B cell (primary cell): ENCODE measurements around the gene EXOC1. TPM values are rescaled to one million over a fixed set of nuclear protein-coding genes. Genes with fewer than 3 reads are reported as not detected.

Source experiments
- ATAC-seq: fragments of 200-7000 bp; cut with Tn5 transposase; one replicate; pipeline ENCODE4 v1.10.0; 2021; ENCODE audit warnings: low read depth, mild to moderate bottlenecking, moderate number of reproducible peaks, moderate library complexity
- CTCF ChIA-PET: fragments of 350-600 bp; sonication (Branson Sonifier 250); formaldehyde crosslinking; loops from one replicate; lab custom pipeline; 2021; ENCODE audit warnings: antibody characterized with exemption, inconsistent platforms; lab: Charles Lee
- POLR2A ChIA-PET: fragments of 350-600 bp; sonication (Branson Sonifier 250); formaldehyde crosslinking; loops from one replicate; lab custom pipeline; 2021; ENCODE audit warnings: antibody characterized with exemption; lab: Charles Lee
- DNase-seq: peaks from one replicate; pipeline ENCODE4 v3.0.0; 2013
- H2AFZ ChIP-seq: 2 replicates; pipeline ENCODE4 v1.6.1; 2012; ENCODE audit warnings: mild to moderate bottlenecking, low read depth, low read length; ENCODE audit not compliant: insufficient read depth, poor library complexity, severe bottlenecking
- H3K27ac ChIP-seq, 2 donors: 1 replicate in 1 of 2; 2 replicates in 1 of 2; pipeline ENCODE4 v1.5.1; 2012 to 2013; ENCODE audit warnings: low read length in 2 of 2, mild to moderate bottlenecking in 2 of 2, moderate library complexity in 1 of 2
- H3K27me3 ChIP-seq, 4 experiments: fragments of 200-600 bp in 1 of 4; sonication (generic) in 1 of 4; replicated peaks in 1 of 4; 1 replicate in 2 of 4; 2 replicates in 2 of 4; pipeline versions ENCODE4 v1.6.1 to v1.7.0; 2013 to 2016; ENCODE audit warnings: low read length in 3 of 4, mild to moderate bottlenecking in 2 of 4, mixed read lengths in 1 of 4, moderate library complexity in 1 of 4; ENCODE audit not compliant: insufficient read depth in 4 of 4, control insufficient read depth in 3 of 4; ENCODE audit errors: control extremely low read depth in 1 of 4
- H3K36me3 ChIP-seq, 2 experiments: replicated peaks in 1 of 2; 1 replicate in 1 of 2; 2 replicates in 1 of 2; pipeline versions ENCODE4 v1.6.1 to v1.7.1; 2013; ENCODE audit warnings: low read length in 1 of 2; ENCODE audit not compliant: insufficient read depth in 2 of 2, control insufficient read depth in 1 of 2; ENCODE audit errors: control extremely low read depth in 1 of 2, extremely low read depth in 1 of 2
- H3K4me1 ChIP-seq, 2 donors: fragments of 200-600 bp in 1 of 2; sonication (generic) in 1 of 2; 1 replicate in 1 of 2; 2 replicates in 1 of 2; pipeline versions ENCODE4 v1.5.1 to v1.6.1; 2013 to 2017; ENCODE audit warnings: low read length in 2 of 2; ENCODE audit not compliant: control insufficient read depth in 2 of 2, insufficient read depth in 2 of 2
- H3K4me2 ChIP-seq: replicated peaks from 2 replicates; pipeline ENCODE3; 2012; ENCODE audit warnings: mild to moderate bottlenecking, low read depth, low read length; ENCODE audit not compliant: poor library complexity, severe bottlenecking
- H3K4me3 ChIP-seq, 5 experiments: fragments of 200-600 bp in 1 of 5; sonication (generic) in 1 of 5; 1 replicate in 3 of 5; 2 replicates in 2 of 5; pipeline versions ENCODE4 v1.5.1 to v1.7.0; 2011 to 2016; ENCODE audit warnings: low read length in 4 of 5, mild to moderate bottlenecking in 4 of 5, low read depth in 2 of 5, control low read depth in 1 of 5, moderate library complexity in 1 of 5; ENCODE audit not compliant: insufficient read depth in 1 of 5; ENCODE audit errors: control extremely low read depth in 1 of 5, extremely low read depth in 1 of 5
- H3K79me2 ChIP-seq: fragments of 200-600 bp; sonication (generic); one replicate; pipeline ENCODE4 v1.6.0; 2016; ENCODE audit warnings: low read length; ENCODE audit not compliant: control insufficient read depth, insufficient read depth
- H3K9ac ChIP-seq: fragments of 200-600 bp; sonication (generic); 2 replicates; pipeline ENCODE4 v1.6.1; 2017; ENCODE audit warnings: mild to moderate bottlenecking, low read length, moderate library complexity
- H3K9me3 ChIP-seq, 3 donors: one replicate each; pipeline versions ENCODE4 v1.6.1 to v1.7.1; 2013; ENCODE audit warnings: low read length in 2 of 3; ENCODE audit not compliant: control insufficient read depth in 2 of 3, insufficient read depth in 1 of 3; ENCODE audit errors: control extremely low read depth in 1 of 3
- H4K20me1 ChIP-seq: 2 replicates; pipeline ENCODE4 v1.6.0; 2012; ENCODE audit warnings: mild to moderate bottlenecking, low read length; ENCODE audit not compliant: insufficient read depth, control insufficient read depth, poor library complexity, severe bottlenecking
- H3K27ac Mint-ChIP-seq: one replicate; pipeline ENCODE4 v1.8.0; 2021; ENCODE audit warnings: mixed read lengths
- H3K27me3 Mint-ChIP-seq: one replicate; pipeline ENCODE4 v1.8.0; 2021; ENCODE audit warnings: mixed read lengths
- H3K4me1 Mint-ChIP-seq: one replicate; pipeline ENCODE4 v1.8.0; 2021; ENCODE audit warnings: mixed read lengths
- H3K4me3 Mint-ChIP-seq: one replicate; pipeline ENCODE4 v1.8.0; 2021; ENCODE audit warnings: mixed read lengths
- H3K9me3 Mint-ChIP-seq: one replicate; pipeline ENCODE4 v1.8.0; 2022; ENCODE audit warnings: mixed read lengths; ENCODE audit not compliant: insufficient read depth
- CTCF ChIP-seq: fragments of 200-600 bp; IDR thresholded peaks from one replicate; pipeline ENCODE4 v1.8.0; 2022; ENCODE audit warnings: antibody characterized with exemption, mild to moderate bottlenecking
- EZH2 ChIP-seq: IDR thresholded peaks from 2 replicates; pipeline ENCODE4 v1.6.1; 2012; ENCODE audit warnings: borderline replicate concordance, low read depth, mild to moderate bottlenecking, moderate library complexity, low read length; ENCODE audit not compliant: insufficient read depth, poor library complexity, severe bottlenecking
- WGBS: methylation state at CpG from one replicate; pipeline ENCODE4 v1.1.5; 2013; ENCODE audit warnings: missing lambda C conversion rate; ENCODE audit not compliant: insufficient coverage; 5-methylcytosine and 5-hydroxymethylcytosine counted together
- intact Hi-C: fragments of 100-400 bp; cut with micrococcal nuclease; formaldehyde crosslinking; loops from one replicate; pipeline ENCODE4 v1.10.0; 2022
- polyA plus RNA-seq: library from polyadenylated mRNA; depleted of rRNA; stranded (reverse); fragments of >200 nt; gene quantifications from 2 replicates; pipeline ENCODE4 v1.2.3, GENCODE V29; 2012
- total RNA-seq, 2 donors: library from RNA; stranded (reverse); fragments of 120-200 nt in 1 of 2; gene quantifications; 1 replicate in 1 of 2; 2 replicates in 1 of 2; pipeline versions ENCODE4 v1.2.3 to v1.2.4, GENCODE V29; 2013 to 2022

Gene EXOC1
- total and polyA plus RNA-seq, 2 donors (not counting 1 experiment from before 2014, with no cell fraction given), result 10.0 to 42.5 TPM

GRCh38 chr4:55830048-55830447, 23.4 kb upstream of the EXOC1 start:
- no peaks in the 10 kb centered on the region for H3K36me3 ChIP-seq
- Mint-ChIP-seq H3K27ac (no peak overlapping the region), H3K27me3 (peaks cover 50% of the 10 kb centered on the region), H3K9me3 (peaks cover 3% of the 10 kb centered on the region), H3K4me1 (no peaks in the 10 kb centered on the region), H3K4me3 (no peak overlapping the region)
- H3K27ac ChIP-seq, result no peak overlapping the region
- H3K4me3 ChIP-seq, result no peak overlapping the region
- H3K79me2 ChIP-seq, result no peaks in the 10 kb centered on the region
- H4K20me1 ChIP-seq, result no peaks in the 10 kb centered on the region
- intact Hi-C loops, result no loop called here
- no peak for ATAC-seq
- ChIA-PET POLR2A (no interaction called here), CTCF (no interaction called here)
- DNase-seq, result no peak
- no peaks in the 10 kb centered on the region for H3K9me3 ChIP-seq
- H3K4me2 ChIP-seq, result no peak overlapping the region
- peaks cover 0 to 7% (median 0%) of the 10 kb centered on the region in 4 experiments for H3K27me3 ChIP-seq
- H3K9ac ChIP-seq, result no peak overlapping the region
- TF ChIP-seq EZH2 (no peak), CTCF (no peak)
- WGBS, result no CpG with 5 or more reads among the region's 3 CpGs
- H3K4me1 ChIP-seq, result no peaks in the 10 kb centered on the region
- no peak overlapping the region for H2AFZ ChIP-seq

- Mint-ChIP-seq H3K4me3 (no peak overlapping the region), H3K27me3 (peaks cover 56% of the 10 kb centered on the region), H3K9me3 (peaks cover 3% of the 10 kb centered on the region), H3K4me1 (no peaks in the 10 kb centered on the region), H3K27ac (no peak overlapping the region)
- ChIA-PET CTCF (no interaction called here), POLR2A (no interaction called here)
- no peak for DNase-seq
- no peaks in the 10 kb centered on the region for H3K4me1 ChIP-seq
- no peak overlapping the region for H3K4me3 ChIP-seq
- H3K4me2 ChIP-seq, result no peak overlapping the region
- intact Hi-C loops, result no loop called here
- H3K27me3 ChIP-seq, result peaks cover 0 to 7% (median 0%) of the 10 kb centered on the region in 4 experiments
- 64% methylated on average over 2 of the region's 4 CpGs for WGBS
- no peaks in the 10 kb centered on the region for H3K79me2 ChIP-seq
- H4K20me1 ChIP-seq, result no peaks in the 10 kb centered on the region
- no peak overlapping the region for H2AFZ ChIP-seq
- no peak for ATAC-seq
- no peaks in the 10 kb centered on the region for H3K36me3 ChIP-seq
- TF ChIP-seq CTCF, result no peak
- TF ChIP-seq EZH2, result no peak
- H3K9me3 ChIP-seq, result peaks cover 0 to under 1% (median 0%) of the 10 kb centered on the region in 3 donors
- H3K27ac ChIP-seq, result no peak overlapping the region
- H3K9ac ChIP-seq, result no peak overlapping the region
Measured at GRCh38 chr4:55830716-55831115, 22.7 kb upstream of the EXOC1 start.
